ENCODE data around the gene EML1.

Gene EML1

GRCh38 chr14:99795046-99795445 is 1.8 kb downstream of the EML1 start:
- no CpG with 5 or more reads among the region's 4 CpGs for WGBS (ENCODE audit: extremely low coverage, insufficient coverage, low lambda C conversion rate)
- Histone ChIP-seq H3K18ac (ENCODE audit: low read length) (no peak overlapping the region), H2BK120ac (ENCODE audit: low read depth, low read length) (no peak overlapping the region), H4K8ac (ENCODE audit: low read depth, low read length) (no peak overlapping the region), H3K79me2 (ENCODE audit: control insufficient read depth, insufficient read depth, low read length) (no peaks in the 10 kb centered on the region), H3K27me3 (ENCODE audit: insufficient read depth, low read length, poor library complexity) (no peaks in the 10 kb centered on the region), H2BK15ac (replicated peaks; ENCODE audit: low read depth) (no peak overlapping the region), H3K9ac (ENCODE audit: low read length) (no peak overlapping the region), H2AK5ac (ENCODE audit: low read length) (no peak overlapping the region), H3K4me3 (ENCODE audit: low read length) (no peak overlapping the region), H3K79me1 (ENCODE audit: low read length) (no peaks in the 10 kb centered on the region), H3K27ac (ENCODE audit: low read depth, low read length) (no peak overlapping the region), H3K4me1 (ENCODE audit: control insufficient read depth, low read depth, low read length) (no peaks in the 10 kb centered on the region), H4K5ac (ENCODE audit: low read length) (no peak overlapping the region), H3K4ac (ENCODE audit: low read depth, low read length) (no peak overlapping the region), H3K36me3 (ENCODE audit: control insufficient read depth, insufficient read depth, low read length) (no peaks in the 10 kb centered on the region), H3K56ac (ENCODE audit: low read length) (no peak overlapping the region), H3K23ac (ENCODE audit: low read length) (no peak overlapping the region), H2BK5ac (ENCODE audit: low read length) (no peak overlapping the region), H3K4me2 (ENCODE audit: low read length) (no peak overlapping the region)
- no peak for DNase-seq

GRCh38 chr14:99797231-99797630 is 4.0 kb downstream of the EML1 start:
- H2BK120ac ChIP-seq (ENCODE audit: low read depth, low read length) = no peak overlapping the region
- H3K23ac ChIP-seq (ENCODE audit: low read length) = no peak overlapping the region
- H3K27ac ChIP-seq (ENCODE audit: low read depth, low read length) = no peak overlapping the region
- no peak overlapping the region for H4K5ac ChIP-seq (ENCODE audit: low read length)
- no peak overlapping the region for H2BK5ac ChIP-seq (ENCODE audit: low read length)
- no peaks in the 10 kb centered on the region for H3K79me2 ChIP-seq (ENCODE audit: control insufficient read depth, insufficient read depth, low read length)
- no peak for DNase-seq
- H3K56ac ChIP-seq (ENCODE audit: low read length) = no peak overlapping the region
- no peak overlapping the region for H3K4me2 ChIP-seq (ENCODE audit: low read length)
- H3K79me1 ChIP-seq (ENCODE audit: low read length) = no peaks in the 10 kb centered on the region
- H2BK15ac ChIP-seq (replicated peaks; ENCODE audit: low read depth) = no peak overlapping the region
- no peaks in the 10 kb centered on the region for H3K4me1 ChIP-seq (ENCODE audit: control insufficient read depth, low read depth, low read length)
- no peak overlapping the region for H4K8ac ChIP-seq (ENCODE audit: low read depth, low read length)
- no peak overlapping the region for H3K4me3 ChIP-seq (ENCODE audit: low read length)
- no peak overlapping the region for H3K9ac ChIP-seq (ENCODE audit: low read length)
- no peak overlapping the region for H2AK5ac ChIP-seq (ENCODE audit: low read length)
- H3K18ac ChIP-seq (ENCODE audit: low read length) = no peak overlapping the region
- no peaks in the 10 kb centered on the region for H3K27me3 ChIP-seq (ENCODE audit: insufficient read depth, low read length, poor library complexity)
- no peaks in the 10 kb centered on the region for H3K36me3 ChIP-seq (ENCODE audit: control insufficient read depth, insufficient read depth, low read length)
- no peak overlapping the region for H3K4ac ChIP-seq (ENCODE audit: low read depth, low read length)

- DNase-seq = no peak
- no CpG with 5 or more reads among the region's 5 CpGs for WGBS (ENCODE audit: extremely low coverage, insufficient coverage, low lambda C conversion rate)
- Histone ChIP-seq H2BK120ac (ENCODE audit: low read depth, low read length) (no peak overlapping the region), H3K27ac (ENCODE audit: low read depth, low read length) (no peak overlapping the region), H3K23ac (ENCODE audit: low read length) (no peak overlapping the region), H3K56ac (ENCODE audit: low read length) (no peak overlapping the region), H2AK5ac (ENCODE audit: low read length) (no peak overlapping the region), H3K4ac (ENCODE audit: low read depth, low read length) (no peak overlapping the region), H3K18ac (ENCODE audit: low read length) (no peak overlapping the region), H3K36me3 (ENCODE audit: control insufficient read depth, insufficient read depth, low read length) (no peaks in the 10 kb centered on the region), H3K79me1 (ENCODE audit: low read length) (no peaks in the 10 kb centered on the region), H4K8ac (ENCODE audit: low read depth, low read length) (no peak overlapping the region), H3K27me3 (ENCODE audit: insufficient read depth, low read length, poor library complexity) (no peaks in the 10 kb centered on the region), H3K79me2 (ENCODE audit: control insufficient read depth, insufficient read depth, low read length) (no peaks in the 10 kb centered on the region), H2BK5ac (ENCODE audit: low read length) (no peak overlapping the region), H3K4me3 (ENCODE audit: low read length) (no peak overlapping the region), H3K9ac (ENCODE audit: low read length) (no peak overlapping the region), H3K4me1 (ENCODE audit: control insufficient read depth, low read depth, low read length) (no peaks in the 10 kb centered on the region), H4K5ac (ENCODE audit: low read length) (no peak overlapping the region), H2BK15ac (replicated peaks; ENCODE audit: low read depth) (no peak overlapping the region), H3K4me2 (ENCODE audit: low read length) (no peak overlapping the region)
Measured at GRCh38 chr14:99800781-99801180, 7.6 kb downstream of the EML1 start.

GRCh38 chr14:99802301-99803105 is 9.3 kb downstream of the EML1 start:
- no peak overlapping the region for H3K9ac ChIP-seq (ENCODE audit: low read length)
- H3K79me2 ChIP-seq (ENCODE audit: control insufficient read depth, insufficient read depth, low read length) = no peaks in the 10 kb centered on the region
- no peak overlapping the region for H2BK15ac ChIP-seq (replicated peaks; ENCODE audit: low read depth)
- H4K5ac ChIP-seq (ENCODE audit: low read length) = no peak overlapping the region
- no CpG with 5 or more reads among the region's 13 CpGs for WGBS (ENCODE audit: extremely low coverage, insufficient coverage, low lambda C conversion rate)
- no peak overlapping the region for H2AK5ac ChIP-seq (ENCODE audit: low read length)
- H3K4me2 ChIP-seq (ENCODE audit: low read length) = no peak overlapping the region
- H3K27ac ChIP-seq (ENCODE audit: low read depth, low read length) = no peak overlapping the region
- H3K27me3 ChIP-seq (ENCODE audit: insufficient read depth, low read length, poor library complexity) = no peaks in the 10 kb centered on the region
- H3K4me1 ChIP-seq (ENCODE audit: control insufficient read depth, low read depth, low read length) = no peaks in the 10 kb centered on the region
- no peak overlapping the region for H2BK120ac ChIP-seq (ENCODE audit: low read depth, low read length)
- no peak overlapping the region for H3K18ac ChIP-seq (ENCODE audit: low read length)
- no peaks in the 10 kb centered on the region for H3K36me3 ChIP-seq (ENCODE audit: control insufficient read depth, insufficient read depth, low read length)
- no peak overlapping the region for H3K4ac ChIP-seq (ENCODE audit: low read depth, low read length)
- no peak overlapping the region for H2BK5ac ChIP-seq (ENCODE audit: low read length)
- peak overlapping the region; percentile 9 for H3K23ac ChIP-seq (ENCODE audit: low read length)
- H4K8ac ChIP-seq (ENCODE audit: low read depth, low read length) = no peak overlapping the region
- no peaks in the 10 kb centered on the region for H3K79me1 ChIP-seq (ENCODE audit: low read length)
- no peak overlapping the region for H3K4me3 ChIP-seq (ENCODE audit: low read length)
- no peak for DNase-seq
- H3K56ac ChIP-seq (ENCODE audit: low read length) = no peak overlapping the region

- Histone ChIP-seq H3K36me3 (ENCODE audit: control insufficient read depth, insufficient read depth, low read length) (no peaks in the 10 kb centered on the region), H3K4me2 (ENCODE audit: low read length) (no peak overlapping the region), H2AK5ac (ENCODE audit: low read length) (no peak overlapping the region), H3K23ac (ENCODE audit: low read length) (no peak overlapping the region), H3K27ac (ENCODE audit: low read depth, low read length) (no peak overlapping the region), H3K79me2 (ENCODE audit: control insufficient read depth, insufficient read depth, low read length) (no peaks in the 10 kb centered on the region), H2BK120ac (ENCODE audit: low read depth, low read length) (no peak overlapping the region), H2BK15ac (replicated peaks; ENCODE audit: low read depth) (no peak overlapping the region), H4K8ac (ENCODE audit: low read depth, low read length) (no peak overlapping the region), H3K4me1 (ENCODE audit: control insufficient read depth, low read depth, low read length) (no peaks in the 10 kb centered on the region), H3K4me3 (ENCODE audit: low read length) (no peak overlapping the region), H3K27me3 (ENCODE audit: insufficient read depth, low read length, poor library complexity) (no peaks in the 10 kb centered on the region), H4K5ac (ENCODE audit: low read length) (no peak overlapping the region), H3K18ac (ENCODE audit: low read length) (no peak overlapping the region), H3K4ac (ENCODE audit: low read depth, low read length) (no peak overlapping the region), H3K9ac (ENCODE audit: low read length) (no peak overlapping the region), H2BK5ac (ENCODE audit: low read length) (no peak overlapping the region), H3K56ac (ENCODE audit: low read length) (no peak overlapping the region), H3K79me1 (ENCODE audit: low read length) (no peaks in the 10 kb centered on the region)
- WGBS (ENCODE audit: extremely low coverage, insufficient coverage, low lambda C conversion rate) = no CpG with 5 or more reads among the region's 14 CpGs
- no peak for DNase-seq
Measured at GRCh38 chr14:99803106-99803775, 10.0 kb downstream of the EML1 start.
